GM12878 (cell line): ENCODE data around the gene DNAJB11. TPM values are rescaled to one million over a fixed set of nuclear protein-coding genes. Genes with fewer than 3 reads are reported as not detected.

Experiments used
- ATAC-seq: fragments of 200-7000 bp; cut with Tn5 transposase; 3 replicates; pipeline ENCODE4 v1.9.1; 2020; ENCODE audit warnings: mild to moderate bottlenecking, moderate library complexity
- BruUV-seq: library from RNA; stranded (reverse); fragments of 400-500 nt; replicated peaks from 2 replicates; lab custom pipeline; 2021; lab: Mats Ljungman, UMichigan
- CTCF ChIA-PET: fragments of 300-600 bp; sonication (Branson Sonifier 250); formaldehyde crosslinking; extraction: SDS; loops from one replicate; lab custom pipeline; 2021; ENCODE audit warnings: inconsistent platforms; lab: Yijun Ruan, JAX
- POLR2A ChIA-PET: fragments of 350-600 bp; formaldehyde crosslinking; extraction: SDS; loops from one replicate; lab custom pipeline; 2021; ENCODE audit warnings: inconsistent platforms; lab: Charles Lee
- RAD21 ChIA-PET: fragments of 300-600 bp; sonication (Branson Sonifier 250); formaldehyde crosslinking; loops from one replicate; lab custom pipeline; 2023; ENCODE audit warnings: antibody characterized with exemption; ENCODE audit not compliant: unreplicated experiment; lab: Charles Lee
- SMC1A ChIA-PET: fragments of 300-600 bp; sonication (Branson Sonifier 250); formaldehyde crosslinking; loops from one replicate; lab custom pipeline; 2023; ENCODE audit not compliant: unreplicated experiment, uncharacterized antibody; lab: Charles Lee
- DNase-seq: peaks from one replicate; pipeline ENCODE4 v3.0.0-alpha.2; 2011; ENCODE audit warnings: low read depth, low spot score
- FAIRE-seq: peaks from 3 replicates; lab custom pipeline; 2011; peaks lifted over from hg19 to GRCh38; lab: Jason Lieb, UNC
- H2AFZ ChIP-seq: 2 replicates; pipeline ENCODE4 v1.6.0; 2011; ENCODE audit warnings: low read depth, low read length, control low read depth; ENCODE audit not compliant: control insufficient read depth
- H3K27ac ChIP-seq: 2 replicates; pipeline ENCODE4 v1.5.1; 2011; ENCODE audit warnings: control low read depth; ENCODE audit not compliant: control insufficient read depth, insufficient read depth
- H3K27me3 ChIP-seq, 2 experiments: replicated peaks in 1 of 2; 2 replicates each; pipeline versions ENCODE4 v1.6.0 to v1.6.1; 2011; ENCODE audit warnings: low read length in 1 of 2; ENCODE audit not compliant: control insufficient read depth in 2 of 2, insufficient read depth in 2 of 2
- H3K36me3 ChIP-seq, 2 experiments: 2 replicates each; pipeline ENCODE4 v1.5.1; 2011; ENCODE audit warnings: low read length in 1 of 2; ENCODE audit not compliant: control insufficient read depth in 2 of 2, insufficient read depth in 2 of 2
- H3K4me1 ChIP-seq: 2 replicates; pipeline ENCODE4 v1.6.1; 2011; ENCODE audit warnings: mild to moderate bottlenecking, low read length, moderate library complexity, mixed read lengths; ENCODE audit not compliant: control insufficient read depth, insufficient read depth
- H3K4me2 ChIP-seq: 2 replicates; pipeline ENCODE4 v1.6.0; 2011; ENCODE audit warnings: control low read depth; ENCODE audit not compliant: control insufficient read depth, insufficient read depth
- H3K4me3 ChIP-seq: fragments of 200-600 bp; sonication (generic); 2 replicates; pipeline ENCODE4 v1.5.1; 2016
- H3K79me2 ChIP-seq: 2 replicates; pipeline ENCODE4 v1.6.0; 2011; ENCODE audit warnings: low read length; ENCODE audit not compliant: control insufficient read depth, insufficient read depth
- H3K9ac ChIP-seq: 2 replicates; pipeline ENCODE4 v1.8.0; 2011; ENCODE audit warnings: low read length, control low read depth, mixed read lengths; ENCODE audit not compliant: control insufficient read depth, insufficient read depth
- H3K9me3 ChIP-seq: replicated peaks from 3 replicates; pipeline ENCODE4 v1.5.1; 2011; ENCODE audit warnings: mild to moderate bottlenecking, low read length; ENCODE audit not compliant: control insufficient read depth, insufficient read depth
- H4K20me1 ChIP-seq: 2 replicates; pipeline ENCODE4 v1.6.0; 2011; ENCODE audit not compliant: control insufficient read depth, insufficient read depth
- IKZF2 ChIP-seq, 2 experiments: fragments of 450-650 bp; IDR thresholded peaks; 2 replicates each; pipeline ENCODE4 v1.6.1; 2017; ENCODE audit warnings: mild to moderate bottlenecking in 2 of 2, moderate library complexity in 2 of 2
- SMC3 ChIP-seq: IDR thresholded peaks from 2 replicates; pipeline ENCODE4 v1.6.1; 2011; ENCODE audit warnings: low read length, improper control_type of control experiment, borderline replicate concordance
- SREBF1 ChIP-seq: IDR thresholded peaks from 2 replicates; pipeline ENCODE4 v1.6.1; 2012; ENCODE audit warnings: mild to moderate bottlenecking, low read length
- WGBS: methylation state at CpG from one replicate; pipeline ENCODE4 v1.1.6; 2016; ENCODE audit warnings: low lambda C conversion rate; ENCODE audit not compliant: insufficient replicate concordance, insufficient coverage; ENCODE audit errors: missing lambda C conversion rate; 5-methylcytosine and 5-hydroxymethylcytosine counted together
- in situ Hi-C: fragments of 300-500 bp; cut with MboI; formaldehyde crosslinking; loops from 9 replicates; pipeline ENCODE4 v1.14.3; 2018; ENCODE audit warnings: mixed read lengths
- intact Hi-C: fragments of 100-400 bp; cut with micrococcal nuclease; formaldehyde crosslinking; loops from one replicate; pipeline ENCODE4 v1.14.2; 2022; ENCODE audit not compliant: unreplicated experiment
- polyA plus RNA-seq, 11 experiments: library from polyadenylated mRNA; depleted of rRNA in 4 of 11; unstranded in 6 of 11; stranded (reverse) in 5 of 11; fragments of >200 nt; fragmentation: Nextera tagmentation in 4 of 11; fragmentation: Illumina TruSeq in 1 of 11; extraction: Ambion mirVana in 4 of 11; extraction: Trizol in 1 of 11; gene quantifications; 1 replicate in 1 of 11; 2 replicates in 10 of 11; pipeline versions ENCODE4 v1.2.1 to v1.2.3, GENCODE V29; 2011 to 2016; ENCODE audit warnings: inconsistent platforms in 2 of 11, missing spikeins in 2 of 11, low read depth in 1 of 11
- total RNA-seq, 4 experiments: library from RNA; depleted of rRNA in 3 of 4; stranded (reverse); fragments of >200 nt in 3 of 4; fragmentation: Illumina TruSeq in 1 of 4; extraction: Trizol in 1 of 4; gene quantifications; 2 replicates each; pipeline versions ENCODE4 v1.2.1 to v1.2.3, GENCODE V29; 2013 to 2021
- TF ChIP-seq, protein P1 (sequence below): fragments of 450-650 bp; IDR thresholded peaks from 2 replicates; pipeline ENCODE4 v1.6.1; 2017; ENCODE audit warnings: borderline replicate concordance
- TF ChIP-seq, protein P2 (sequence below): fragments of 450-650 bp; IDR thresholded peaks from 2 replicates; pipeline ENCODE4 v1.6.1; 2017; ENCODE audit warnings: low read depth, mild to moderate bottlenecking, moderate library complexity
- TF ChIP-seq, protein P3 (sequence below): fragments of 450-650 bp; IDR thresholded peaks from 2 replicates; pipeline ENCODE4 v1.6.1; 2017; ENCODE audit warnings: mild to moderate bottlenecking, moderate library complexity
- TF ChIP-seq, protein P4 (sequence below): fragments of 450-650 bp; formaldehyde crosslinking; IDR thresholded peaks from 2 replicates; pipeline ENCODE4 v1.4.0; 2022; ENCODE audit warnings: mild to moderate bottlenecking, moderate library complexity

The DNAJB11 gene
- total and polyA plus RNA-seq, 10 of the 15 experiments (the other 5 are each of a cell fraction or from before 2014, with no cell fraction given) = 16.2 to 135 (median 57.8) TPM

DNA sequence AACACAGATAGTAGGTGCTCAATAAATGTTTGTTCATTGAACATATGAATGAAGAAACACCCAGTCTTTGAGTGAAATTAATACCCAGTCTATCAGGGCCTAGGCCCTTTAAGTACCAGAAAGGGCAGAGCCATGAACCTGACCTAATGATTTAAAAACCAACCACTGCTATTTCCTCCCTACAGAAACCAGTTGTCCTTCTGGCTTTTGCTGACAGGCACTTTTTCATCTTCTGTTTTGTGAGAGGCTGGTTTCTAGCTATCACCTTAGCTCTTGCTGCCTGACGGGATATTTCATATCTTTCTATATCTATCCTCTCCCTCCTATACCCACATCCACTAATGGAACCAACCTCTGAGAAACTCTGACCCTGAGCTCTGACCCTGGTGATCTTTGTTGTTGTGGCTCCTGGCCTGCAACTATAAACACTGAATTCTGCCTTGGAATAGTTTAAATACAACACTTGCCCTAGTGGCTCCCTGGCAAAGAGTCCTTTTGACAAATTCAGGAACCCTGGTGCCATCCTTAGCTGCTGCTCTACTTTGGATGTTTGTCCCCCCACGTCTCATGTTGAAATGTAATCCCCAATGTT lies 38.2 kb downstream of the DNAJB11 start:
- H3K27me3 ChIP-seq = peaks cover 2 to 3% of the 10 kb centered on the region in 2 experiments; a peak in 3 of 4 replicates
- in situ Hi-C loops = loop anchor here (5.0 kb wide), 1 partner anchor 626 kb away; no protein-coding TSS in a partner anchor
- TF ChIP-seq SMC3 (no peak), IKZF2 (IDR thresholded peaks at IDR 0.05) (no peak), SREBF1 (no peak)
- TF ChIP-seq, protein P1, sequence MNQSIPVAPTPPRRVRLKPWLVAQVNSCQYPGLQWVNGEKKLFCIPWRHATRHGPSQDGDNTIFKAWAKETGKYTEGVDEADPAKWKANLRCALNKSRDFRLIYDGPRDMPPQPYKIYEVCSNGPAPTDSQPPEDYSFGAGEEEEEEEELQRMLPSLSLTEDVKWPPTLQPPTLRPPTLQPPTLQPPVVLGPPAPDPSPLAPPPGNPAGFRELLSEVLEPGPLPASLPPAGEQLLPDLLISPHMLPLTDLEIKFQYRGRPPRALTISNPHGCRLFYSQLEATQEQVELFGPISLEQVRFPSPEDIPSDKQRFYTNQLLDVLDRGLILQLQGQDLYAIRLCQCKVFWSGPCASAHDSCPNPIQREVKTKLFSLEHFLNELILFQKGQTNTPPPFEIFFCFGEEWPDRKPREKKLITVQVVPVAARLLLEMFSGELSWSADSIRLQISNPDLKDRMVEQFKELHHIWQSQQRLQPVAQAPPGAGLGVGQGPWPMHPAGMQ = no peak
- TF ChIP-seq, protein P2, sequence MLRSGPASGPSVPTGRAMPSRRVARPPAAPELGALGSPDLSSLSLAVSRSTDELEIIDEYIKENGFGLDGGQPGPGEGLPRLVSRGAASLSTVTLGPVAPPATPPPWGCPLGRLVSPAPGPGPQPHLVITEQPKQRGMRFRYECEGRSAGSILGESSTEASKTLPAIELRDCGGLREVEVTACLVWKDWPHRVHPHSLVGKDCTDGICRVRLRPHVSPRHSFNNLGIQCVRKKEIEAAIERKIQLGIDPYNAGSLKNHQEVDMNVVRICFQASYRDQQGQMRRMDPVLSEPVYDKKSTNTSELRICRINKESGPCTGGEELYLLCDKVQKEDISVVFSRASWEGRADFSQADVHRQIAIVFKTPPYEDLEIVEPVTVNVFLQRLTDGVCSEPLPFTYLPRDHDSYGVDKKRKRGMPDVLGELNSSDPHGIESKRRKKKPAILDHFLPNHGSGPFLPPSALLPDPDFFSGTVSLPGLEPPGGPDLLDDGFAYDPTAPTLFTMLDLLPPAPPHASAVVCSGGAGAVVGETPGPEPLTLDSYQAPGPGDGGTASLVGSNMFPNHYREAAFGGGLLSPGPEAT = no peak
- TF ChIP-seq, protein P3, sequence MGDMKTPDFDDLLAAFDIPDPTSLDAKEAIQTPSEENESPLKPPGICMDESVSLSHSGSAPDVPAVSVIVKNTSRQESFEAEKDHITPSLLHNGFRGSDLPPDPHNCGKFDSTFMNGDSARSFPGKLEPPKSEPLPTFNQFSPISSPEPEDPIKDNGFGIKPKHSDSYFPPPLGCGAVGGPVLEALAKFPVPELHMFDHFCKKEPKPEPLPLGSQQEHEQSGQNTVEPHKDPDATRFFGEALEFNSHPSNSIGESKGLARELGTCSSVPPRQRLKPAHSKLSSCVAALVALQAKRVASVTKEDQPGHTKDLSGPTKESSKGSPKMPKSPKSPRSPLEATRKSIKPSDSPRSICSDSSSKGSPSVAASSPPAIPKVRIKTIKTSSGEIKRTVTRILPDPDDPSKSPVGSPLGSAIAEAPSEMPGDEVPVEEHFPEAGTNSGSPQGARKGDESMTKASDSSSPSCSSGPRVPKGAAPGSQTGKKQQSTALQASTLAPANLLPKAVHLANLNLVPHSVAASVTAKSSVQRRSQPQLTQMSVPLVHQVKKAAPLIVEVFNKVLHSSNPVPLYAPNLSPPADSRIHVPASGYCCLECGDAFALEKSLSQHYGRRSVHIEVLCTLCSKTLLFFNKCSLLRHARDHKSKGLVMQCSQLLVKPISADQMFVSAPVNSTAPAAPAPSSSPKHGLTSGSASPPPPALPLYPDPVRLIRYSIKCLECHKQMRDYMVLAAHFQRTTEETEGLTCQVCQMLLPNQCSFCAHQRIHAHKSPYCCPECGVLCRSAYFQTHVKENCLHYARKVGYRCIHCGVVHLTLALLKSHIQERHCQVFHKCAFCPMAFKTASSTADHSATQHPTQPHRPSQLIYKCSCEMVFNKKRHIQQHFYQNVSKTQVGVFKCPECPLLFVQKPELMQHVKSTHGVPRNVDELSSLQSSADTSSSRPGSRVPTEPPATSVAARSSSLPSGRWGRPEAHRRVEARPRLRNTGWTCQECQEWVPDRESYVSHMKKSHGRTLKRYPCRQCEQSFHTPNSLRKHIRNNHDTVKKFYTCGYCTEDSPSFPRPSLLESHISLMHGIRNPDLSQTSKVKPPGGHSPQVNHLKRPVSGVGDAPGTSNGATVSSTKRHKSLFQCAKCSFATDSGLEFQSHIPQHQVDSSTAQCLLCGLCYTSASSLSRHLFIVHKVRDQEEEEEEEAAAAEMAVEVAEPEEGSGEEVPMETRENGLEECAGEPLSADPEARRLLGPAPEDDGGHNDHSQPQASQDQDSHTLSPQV = no peak
- TF ChIP-seq, protein P4, sequence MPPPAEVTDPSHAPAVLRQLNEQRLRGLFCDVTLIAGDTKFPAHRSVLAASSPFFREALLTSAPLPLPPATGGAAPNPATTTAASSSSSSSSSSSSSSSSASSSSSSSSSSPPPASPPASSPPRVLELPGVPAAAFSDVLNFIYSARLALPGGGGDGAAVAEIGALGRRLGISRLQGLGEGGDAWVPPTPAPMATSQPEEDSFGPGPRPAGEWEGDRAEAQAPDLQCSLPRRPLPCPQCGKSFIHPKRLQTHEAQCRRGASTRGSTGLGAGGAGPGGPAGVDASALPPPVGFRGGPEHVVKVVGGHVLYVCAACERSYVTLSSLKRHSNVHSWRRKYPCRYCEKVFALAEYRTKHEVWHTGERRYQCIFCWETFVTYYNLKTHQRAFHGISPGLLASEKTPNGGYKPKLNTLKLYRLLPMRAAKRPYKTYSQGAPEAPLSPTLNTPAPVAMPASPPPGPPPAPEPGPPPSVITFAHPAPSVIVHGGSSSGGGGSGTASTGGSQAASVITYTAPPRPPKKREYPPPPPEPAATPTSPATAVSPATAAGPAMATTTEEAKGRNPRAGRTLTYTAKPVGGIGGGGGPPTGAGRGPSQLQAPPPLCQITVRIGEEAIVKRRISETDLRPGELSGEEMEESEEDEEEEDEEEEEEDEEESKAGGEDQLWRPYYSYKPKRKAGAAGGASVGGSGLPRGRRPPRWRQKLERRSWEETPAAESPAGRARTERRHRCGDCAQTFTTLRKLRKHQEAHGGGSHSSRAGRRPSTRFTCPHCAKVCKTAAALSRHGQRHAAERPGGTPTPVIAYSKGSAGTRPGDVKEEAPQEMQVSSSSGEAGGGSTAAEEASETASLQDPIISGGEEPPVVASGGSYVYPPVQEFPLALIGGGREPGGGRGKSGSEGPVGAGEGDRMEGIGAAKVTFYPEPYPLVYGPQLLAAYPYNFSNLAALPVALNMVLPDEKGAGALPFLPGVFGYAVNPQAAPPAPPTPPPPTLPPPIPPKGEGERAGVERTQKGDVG (CRISPR knock-in tag) = no peak

More for the DNA sequence above, 38.2 kb downstream of the DNAJB11 start:
- Histone ChIP-seq H3K4me3 (no peak overlapping the region), H3K4me2 (no peak overlapping the region), H3K36me3 (no peaks in the 10 kb centered on the region), H3K9me3 (no peaks in the 10 kb centered on the region), H2AFZ (no peak overlapping the region), H3K9ac (no peak overlapping the region), H4K20me1 (no peaks in the 10 kb centered on the region), H3K4me1 (no peaks in the 10 kb centered on the region), H3K79me2 (no peaks in the 10 kb centered on the region), H3K27ac (no peak overlapping the region)
- no TSS peak for BruUV-seq
- DNase-seq (no peak), FAIRE-seq (no peak), ATAC-seq (no peak)
- ChIA-PET SMC1A (interaction anchor here (0.7 to 2.6 kb wide), 8 partner anchors 12 to 629 kb away, joined by 3 to 28 read pairs (median 4); no protein-coding TSS in a partner anchor), RAD21 (interaction anchor here (0.7 to 2.5 kb wide), 5 partner anchors 68 to 948 kb away, joined by 3 to 8 read pairs (median 3); no protein-coding TSS in a partner anchor), POLR2A (no interaction called here), CTCF (interaction anchor here (1.0 to 5.1 kb wide), 10 partner anchors 9 to 665 kb away, joined by 3 to 36 read pairs (median 7); partner anchors contain the start of gene DNAJB11)
- WGBS = 45% methylated on average over 2 of the region's 2 CpGs
- intact Hi-C loops = no loop called here
